ENCODE results near the gene SGMS2. TPM values are rescaled to one million over a fixed set of nuclear protein-coding genes. Genes with fewer than 3 reads are reported as not detected.

SGMS2 gene
- total RNA-seq, 1 experiment from 2014 or later = 58.7 TPM

GRCh38 chr4:107853444-107854355 lies 29.0 kb downstream of the SGMS2 start:
- Histone ChIP-seq H3K9me3 (ENCODE audit: low read length) (no peaks in the 10 kb centered on the region), H3F3A (ENCODE audit: low read length, unreplicated experiment) (no peaks in the 10 kb centered on the region), H3K9me2 (replicated peaks; ENCODE audit: low read length) (no peaks in the 10 kb centered on the region), H3K4me2 (ENCODE audit: low read length) (peak overlapping the region; percentile 42), H3K36me3 (ENCODE audit: low read depth, low read length) (no peaks in the 10 kb centered on the region), H3K27me3 (ENCODE audit: low read length) (no peaks in the 10 kb centered on the region), H3K4me1 (ENCODE audit: insufficient read depth, low read length) (peaks cover 21% of the 10 kb centered on the region), H3K4me3 (ENCODE audit: low read length) (peak overlapping the region; percentile 22; the same call in 1 of the 2 replicates), H3K27ac (ENCODE audit: low read length) (peak overlapping the region; percentile 51), H3K79me2 (ENCODE audit: low read length) (peaks cover 39% of the 10 kb centered on the region), H3K9ac (ENCODE audit: low read length) (no peak overlapping the region), H2AFZ (ENCODE audit: low read length) (no peak overlapping the region), H4K20me1 (ENCODE audit: low read length) (no peaks in the 10 kb centered on the region)
- DNase-seq (peak; percentile 60), ATAC-seq (peak; percentile 69)
- intact Hi-C loops (cut with micrococcal nuclease) = loop anchor here (1.0 to 5.0 kb wide), 3 partner anchors 27 to 59 kb away; no protein-coding TSS in a partner anchor
- CTCF ChIA-PET = interaction anchor here (0.8 kb wide), 1 partner anchor 133 kb away, joined by 3 read pairs; no protein-coding TSS in a partner anchor
- POLR2A ChIA-PET (ENCODE audit: unreplicated experiment) = interaction anchor here (0.6 to 0.9 kb wide), 2 partner anchors 26 to 29 kb away, joined by 4 to 14 read pairs; partner anchors contain the start of gene SGMS2
- no peak for TF ChIP-seq EZH2phosphoT487 (IDR thresholded peaks at IDR 0.05; ENCODE audit: borderline replicate concordance, low read length)
- no peak for TF ChIP-seq EZH2 (IDR thresholded peaks at IDR 0.05; ENCODE audit: low read length, unreplicated experiment)
- TF ChIP-seq CTCF (conservative IDR thresholded peaks at IDR 0.05; ENCODE audit: low read depth, low read length) = no peak
- no TSS peak for BruUV-seq (replicated peaks)

GRCh38 chr4:107854356-107855022 lies 29.8 kb downstream of the SGMS2 start:
- ChIA-PET POLR2A (ENCODE audit: unreplicated experiment) (interaction anchor here (0.9 kb wide), 1 partner anchor 27 kb away, joined by 14 read pairs; no protein-coding TSS in a partner anchor), CTCF (interaction anchor here (0.8 kb wide), 1 partner anchor 134 kb away, joined by 3 read pairs; no protein-coding TSS in a partner anchor)
- Histone ChIP-seq H3K9me3 (ENCODE audit: low read length) (no peaks in the 10 kb centered on the region), H3K27ac (ENCODE audit: low read length) (peak overlapping the region; percentile 51), H3K27me3 (ENCODE audit: low read length) (no peaks in the 10 kb centered on the region), H4K20me1 (ENCODE audit: low read length) (no peaks in the 10 kb centered on the region), H2AFZ (ENCODE audit: low read length) (no peak overlapping the region), H3K4me2 (ENCODE audit: low read length) (peak overlapping the region; percentile 42), H3K9ac (ENCODE audit: low read length) (no peak overlapping the region), H3K9me2 (replicated peaks; ENCODE audit: low read length) (no peaks in the 10 kb centered on the region), H3K4me3 (ENCODE audit: low read length) (no peak overlapping the region), H3K79me2 (ENCODE audit: low read length) (peaks cover 33% of the 10 kb centered on the region), H3K4me1 (ENCODE audit: insufficient read depth, low read length) (peaks cover 21% of the 10 kb centered on the region), H3F3A (ENCODE audit: low read length, unreplicated experiment) (no peaks in the 10 kb centered on the region), H3K36me3 (ENCODE audit: low read depth, low read length) (no peaks in the 10 kb centered on the region)
- TF ChIP-seq EZH2phosphoT487 (IDR thresholded peaks at IDR 0.05; ENCODE audit: borderline replicate concordance, low read length) (no peak), EZH2 (IDR thresholded peaks at IDR 0.05; ENCODE audit: low read length, unreplicated experiment) (no peak), CTCF (conservative IDR thresholded peaks at IDR 0.05; ENCODE audit: low read depth, low read length) (no peak)
- no TSS peak for BruUV-seq (replicated peaks)
- DNase-seq = peak; percentile 55
- intact Hi-C loops (cut with micrococcal nuclease) = loop anchor here (5.0 kb wide), 1 partner anchor 58 kb away; no protein-coding TSS in a partner anchor
- peak; percentile 82 for ATAC-seq

Data from PC-3 (cell line).